Neutrophil (primary cell): ENCODE measurements around the gene ACKR2.

Source experiments
- H3K27ac ChIP-seq: fragments of 200-600 bp; sonication (generic); 2 replicates; pipeline ENCODE4 v1.5.1; 2016; ENCODE audit warnings: mild to moderate bottlenecking, moderate library complexity
- H3K27me3 ChIP-seq: fragments of 200-600 bp; sonication (generic); 2 replicates; pipeline ENCODE4 v1.6.0; 2016; ENCODE audit warnings: mild to moderate bottlenecking
- H3K36me3 ChIP-seq: fragments of 200-600 bp; sonication (generic); 2 replicates; pipeline ENCODE4 v1.5.1; 2017
- H3K4me1 ChIP-seq, 2 experiments: fragments of 200-600 bp in 1 of 2; sonication (generic) in 1 of 2; 1 replicate in 1 of 2; 2 replicates in 1 of 2; pipeline versions ENCODE4 v1.5.1 to v1.6.1; 2013 to 2016; ENCODE audit warnings: low read depth in 1 of 2, low read length in 1 of 2, mild to moderate bottlenecking in 1 of 2, moderate library complexity in 1 of 2; ENCODE audit not compliant: control insufficient read depth in 1 of 2, insufficient read depth in 1 of 2
- H3K4me3 ChIP-seq, 2 experiments: fragments of 200-600 bp in 1 of 2; sonication (generic) in 1 of 2; 1 replicate in 1 of 2; 2 replicates in 1 of 2; pipeline ENCODE4 v1.5.1; 2013 to 2016; ENCODE audit warnings: low read depth in 1 of 2, low read length in 1 of 2, mild to moderate bottlenecking in 1 of 2, moderate library complexity in 1 of 2
- H3K9me3 ChIP-seq: fragments of 200-600 bp; sonication (generic); 2 replicates; pipeline ENCODE4 v1.5.1; 2016
- CTCF ChIP-seq: fragments of 200-600 bp; sonication (generic); IDR thresholded peaks from 2 replicates; pipeline ENCODE4 v1.5.1; 2016; ENCODE audit warnings: antibody characterized with exemption

ACKR2 gene

DNA sequence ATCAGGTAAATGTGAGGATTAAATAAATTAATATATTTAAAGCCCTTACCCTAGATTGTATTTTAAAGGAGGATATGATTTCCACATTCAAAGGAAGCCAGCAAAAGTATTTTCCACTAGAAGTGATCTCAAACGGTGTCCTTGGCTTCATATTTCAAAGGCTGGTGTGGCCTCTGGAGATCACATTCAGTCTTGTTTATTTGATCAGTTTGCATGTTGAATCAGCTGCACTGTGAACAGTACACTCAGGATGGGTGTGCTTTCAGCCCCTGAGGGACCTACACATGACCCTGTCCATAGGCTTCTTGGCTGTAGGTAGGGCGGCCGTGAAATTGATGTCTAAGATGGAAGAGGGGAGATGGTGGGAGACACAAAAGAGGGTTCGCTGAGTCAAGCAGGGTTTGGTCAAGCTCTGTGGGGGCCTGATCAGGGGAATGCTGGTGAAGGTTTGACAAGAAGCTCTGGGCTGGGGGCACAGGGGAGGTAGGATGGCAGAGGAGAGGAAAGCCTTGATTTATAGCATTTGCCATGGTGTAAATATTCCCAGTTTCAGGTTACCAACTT is 44.6 kb downstream of the ACKR2 start:
- Histone ChIP-seq H3K4me3 (no peak overlapping the region), H3K27ac (no peak overlapping the region), H3K27me3 (peaks cover 5% of the 10 kb centered on the region), H3K36me3 (no peaks in the 10 kb centered on the region), H3K4me1 (no peaks in the 10 kb centered on the region), H3K9me3 (no peaks in the 10 kb centered on the region)
- TF ChIP-seq CTCF: no peak

DNA sequence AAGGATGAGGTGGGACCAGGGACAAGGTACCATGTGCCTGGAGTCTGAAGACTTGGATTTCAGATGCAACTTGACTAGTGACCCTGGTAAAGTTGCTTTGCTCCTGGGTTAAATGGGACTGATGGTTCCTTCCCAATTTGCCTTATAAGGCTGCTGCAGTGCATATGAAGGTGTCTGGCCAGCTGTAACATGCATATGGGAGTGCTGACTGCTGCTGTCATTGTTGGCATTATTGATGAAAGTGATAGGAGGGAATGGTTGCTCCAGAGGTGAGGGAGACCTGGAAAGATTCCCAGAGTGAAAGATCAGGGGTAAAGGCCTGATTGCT is 45.9 kb downstream of the ACKR2 start:
- Histone ChIP-seq H3K4me3 (no peak overlapping the region), H3K27me3 (peaks cover 5% of the 10 kb centered on the region), H3K27ac (no peak overlapping the region), H3K36me3 (no peaks in the 10 kb centered on the region), H3K9me3 (no peaks in the 10 kb centered on the region), H3K4me1 (no peaks in the 10 kb centered on the region)
- no peak for TF ChIP-seq CTCF

DNA sequence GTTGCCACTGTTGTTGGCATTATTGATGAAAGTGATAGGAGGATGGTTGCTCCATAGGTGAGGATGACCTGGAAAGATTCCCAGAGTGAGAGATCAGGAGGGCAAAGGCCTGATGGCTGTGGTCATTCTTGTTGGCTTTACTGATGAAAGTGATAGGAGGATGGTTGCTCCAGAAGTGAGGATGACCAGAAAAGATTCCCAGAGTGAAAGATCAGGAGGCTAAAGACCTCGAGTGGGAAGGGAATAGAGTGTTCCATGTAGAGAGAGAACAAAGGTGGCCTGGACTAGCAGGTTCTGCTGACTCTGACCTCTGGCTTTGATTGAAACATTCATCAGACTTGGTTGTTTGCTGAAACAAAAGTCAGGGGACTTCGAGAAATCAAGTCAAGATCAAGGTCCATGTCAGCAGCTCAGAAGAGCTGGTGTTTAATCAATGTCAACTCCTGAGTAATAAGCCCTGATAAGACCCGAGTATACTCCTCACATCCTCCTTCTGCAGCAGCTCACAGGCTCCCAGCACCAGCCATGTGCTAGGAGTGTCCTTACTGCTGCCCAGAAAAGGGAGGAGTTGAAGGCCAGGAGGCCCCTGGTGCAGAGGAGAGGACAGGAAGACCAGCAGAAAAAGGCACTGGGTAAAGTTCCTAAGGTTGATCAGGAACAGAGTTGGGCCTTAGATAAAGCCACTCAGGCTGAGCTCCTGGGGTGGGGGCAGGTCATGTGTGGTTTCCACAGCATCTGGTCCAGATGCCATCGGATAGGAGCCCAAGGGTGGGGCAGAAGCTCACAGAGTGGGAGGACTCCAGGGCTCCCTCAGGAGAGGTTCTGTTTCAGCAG is 46.5 kb downstream of the ACKR2 start:
- Histone ChIP-seq H3K27ac (no peak overlapping the region), H3K36me3 (no peaks in the 10 kb centered on the region), H3K9me3 (no peaks in the 10 kb centered on the region), H3K4me1 (no peaks in the 10 kb centered on the region), H3K4me3 (no peak overlapping the region), H3K27me3 (peaks cover 5% of the 10 kb centered on the region)
- no peak for TF ChIP-seq CTCF

- no peak overlapping the region for H3K4me3 ChIP-seq
- H3K27ac ChIP-seq: no peak overlapping the region
- peaks cover 5% of the 10 kb centered on the region for H3K27me3 ChIP-seq
- no peaks in the 10 kb centered on the region for H3K36me3 ChIP-seq
- H3K9me3 ChIP-seq: no peaks in the 10 kb centered on the region
- no peak for TF ChIP-seq CTCF
- H3K4me1 ChIP-seq: no peaks in the 10 kb centered on the region
These were observed 47.3 kb downstream of the ACKR2 start for GRCh38 chr3:42856544-42856943.

- H3K27ac ChIP-seq: no peak overlapping the region
- no peaks in the 10 kb centered on the region for H3K36me3 ChIP-seq
- no peaks in the 10 kb centered on the region for H3K4me1 ChIP-seq
- TF ChIP-seq CTCF: no peak
- H3K27me3 ChIP-seq: no peaks in the 10 kb centered on the region
- H3K4me3 ChIP-seq: no peak overlapping the region
- no peaks in the 10 kb centered on the region for H3K9me3 ChIP-seq
These were observed 55.2 kb downstream of the ACKR2 start for GRCh38 chr3:42864321-42864950.
